SK-N-SH (cell line): ENCODE measurements around the gene KRT37.

Source experiments
- FOXM1 ChIP-seq: IDR thresholded peaks from 2 replicates; pipeline ENCODE4 v1.4.0; 2012; ENCODE audit warnings: low read depth, mild to moderate bottlenecking
- NFIC ChIP-seq: IDR thresholded peaks from 2 replicates; pipeline ENCODE4 v1.4.0; 2012; ENCODE audit warnings: borderline replicate concordance
- RCOR1 ChIP-seq: fragments of 150-350 bp; IDR thresholded peaks from 2 replicates; pipeline ENCODE4 v1.6.1; 2017; ENCODE audit warnings: antibody characterized with exemption, low read length
- TAF1 ChIP-seq: IDR thresholded peaks from 2 replicates; pipeline ENCODE4 v1.6.1; 2012; ENCODE audit warnings: low read depth, mild to moderate bottlenecking, low read length, moderate library complexity, borderline replicate concordance
- TCF12 ChIP-seq: IDR thresholded peaks from 2 replicates; pipeline ENCODE4 v1.4.0; 2012
- TF ChIP-seq, protein P1 (sequence below): IDR thresholded peaks from 2 replicates; pipeline ENCODE4 v1.6.1; 2012; ENCODE audit warnings: mild to moderate bottlenecking, low read depth, low read length, moderate library complexity
- TF ChIP-seq, protein P2 (sequence below): fragments of 200-600 bp; sonication (generic); IDR thresholded peaks from 2 replicates; pipeline ENCODE4 v1.6.1; 2017; ENCODE audit warnings: antibody characterized with exemption, mild to moderate bottlenecking, moderate library complexity
- TF ChIP-seq, protein P3 (sequence below): IDR thresholded peaks from 2 replicates; pipeline ENCODE4 v1.4.0; 2012; ENCODE audit warnings: low read depth
- TF ChIP-seq, protein P4 (sequence below): fragments of 150-350 bp; IDR thresholded peaks from 2 replicates; pipeline ENCODE4 v1.6.1; 2017; ENCODE audit warnings: antibody characterized with exemption, low read length, low read depth, borderline replicate concordance

DNA sequence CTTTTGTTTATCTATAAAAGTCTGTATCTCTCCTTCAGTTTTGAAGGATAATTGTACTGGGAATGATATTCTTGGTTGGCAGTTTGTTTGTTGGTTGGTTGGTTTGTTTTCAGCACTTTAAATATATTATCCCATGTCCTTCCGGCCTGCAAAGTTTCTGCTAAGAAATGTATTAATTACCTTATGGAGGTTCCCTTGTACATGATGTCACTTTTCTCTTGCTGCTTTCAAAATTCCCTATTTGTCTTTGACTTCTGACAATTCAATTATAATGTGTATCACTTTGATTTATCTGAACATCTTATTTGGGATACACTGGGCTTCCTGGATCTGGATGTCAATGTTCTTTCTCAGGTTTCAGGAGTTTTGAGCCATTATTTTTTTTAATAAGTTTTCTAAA lies 38.2 kb downstream of the KRT37 start:
- TF ChIP-seq, protein P1, sequence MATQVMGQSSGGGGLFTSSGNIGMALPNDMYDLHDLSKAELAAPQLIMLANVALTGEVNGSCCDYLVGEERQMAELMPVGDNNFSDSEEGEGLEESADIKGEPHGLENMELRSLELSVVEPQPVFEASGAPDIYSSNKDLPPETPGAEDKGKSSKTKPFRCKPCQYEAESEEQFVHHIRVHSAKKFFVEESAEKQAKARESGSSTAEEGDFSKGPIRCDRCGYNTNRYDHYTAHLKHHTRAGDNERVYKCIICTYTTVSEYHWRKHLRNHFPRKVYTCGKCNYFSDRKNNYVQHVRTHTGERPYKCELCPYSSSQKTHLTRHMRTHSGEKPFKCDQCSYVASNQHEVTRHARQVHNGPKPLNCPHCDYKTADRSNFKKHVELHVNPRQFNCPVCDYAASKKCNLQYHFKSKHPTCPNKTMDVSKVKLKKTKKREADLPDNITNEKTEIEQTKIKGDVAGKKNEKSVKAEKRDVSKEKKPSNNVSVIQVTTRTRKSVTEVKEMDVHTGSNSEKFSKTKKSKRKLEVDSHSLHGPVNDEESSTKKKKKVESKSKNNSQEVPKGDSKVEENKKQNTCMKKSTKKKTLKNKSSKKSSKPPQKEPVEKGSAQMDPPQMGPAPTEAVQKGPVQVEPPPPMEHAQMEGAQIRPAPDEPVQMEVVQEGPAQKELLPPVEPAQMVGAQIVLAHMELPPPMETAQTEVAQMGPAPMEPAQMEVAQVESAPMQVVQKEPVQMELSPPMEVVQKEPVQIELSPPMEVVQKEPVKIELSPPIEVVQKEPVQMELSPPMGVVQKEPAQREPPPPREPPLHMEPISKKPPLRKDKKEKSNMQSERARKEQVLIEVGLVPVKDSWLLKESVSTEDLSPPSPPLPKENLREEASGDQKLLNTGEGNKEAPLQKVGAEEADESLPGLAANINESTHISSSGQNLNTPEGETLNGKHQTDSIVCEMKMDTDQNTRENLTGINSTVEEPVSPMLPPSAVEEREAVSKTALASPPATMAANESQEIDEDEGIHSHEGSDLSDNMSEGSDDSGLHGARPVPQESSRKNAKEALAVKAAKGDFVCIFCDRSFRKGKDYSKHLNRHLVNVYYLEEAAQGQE: no peak
- TF ChIP-seq TAF1 (no peak), TCF12 (no peak), RCOR1 (no peak), NFIC (no peak), FOXM1 (no peak)
- TF ChIP-seq, protein P2, sequence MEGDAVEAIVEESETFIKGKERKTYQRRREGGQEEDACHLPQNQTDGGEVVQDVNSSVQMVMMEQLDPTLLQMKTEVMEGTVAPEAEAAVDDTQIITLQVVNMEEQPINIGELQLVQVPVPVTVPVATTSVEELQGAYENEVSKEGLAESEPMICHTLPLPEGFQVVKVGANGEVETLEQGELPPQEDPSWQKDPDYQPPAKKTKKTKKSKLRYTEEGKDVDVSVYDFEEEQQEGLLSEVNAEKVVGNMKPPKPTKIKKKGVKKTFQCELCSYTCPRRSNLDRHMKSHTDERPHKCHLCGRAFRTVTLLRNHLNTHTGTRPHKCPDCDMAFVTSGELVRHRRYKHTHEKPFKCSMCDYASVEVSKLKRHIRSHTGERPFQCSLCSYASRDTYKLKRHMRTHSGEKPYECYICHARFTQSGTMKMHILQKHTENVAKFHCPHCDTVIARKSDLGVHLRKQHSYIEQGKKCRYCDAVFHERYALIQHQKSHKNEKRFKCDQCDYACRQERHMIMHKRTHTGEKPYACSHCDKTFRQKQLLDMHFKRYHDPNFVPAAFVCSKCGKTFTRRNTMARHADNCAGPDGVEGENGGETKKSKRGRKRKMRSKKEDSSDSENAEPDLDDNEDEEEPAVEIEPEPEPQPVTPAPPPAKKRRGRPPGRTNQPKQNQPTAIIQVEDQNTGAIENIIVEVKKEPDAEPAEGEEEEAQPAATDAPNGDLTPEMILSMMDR: no peak
- TF ChIP-seq, protein P3, sequence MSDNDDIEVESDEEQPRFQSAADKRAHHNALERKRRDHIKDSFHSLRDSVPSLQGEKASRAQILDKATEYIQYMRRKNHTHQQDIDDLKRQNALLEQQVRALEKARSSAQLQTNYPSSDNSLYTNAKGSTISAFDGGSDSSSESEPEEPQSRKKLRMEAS: no peak
- TF ChIP-seq, protein P4, sequence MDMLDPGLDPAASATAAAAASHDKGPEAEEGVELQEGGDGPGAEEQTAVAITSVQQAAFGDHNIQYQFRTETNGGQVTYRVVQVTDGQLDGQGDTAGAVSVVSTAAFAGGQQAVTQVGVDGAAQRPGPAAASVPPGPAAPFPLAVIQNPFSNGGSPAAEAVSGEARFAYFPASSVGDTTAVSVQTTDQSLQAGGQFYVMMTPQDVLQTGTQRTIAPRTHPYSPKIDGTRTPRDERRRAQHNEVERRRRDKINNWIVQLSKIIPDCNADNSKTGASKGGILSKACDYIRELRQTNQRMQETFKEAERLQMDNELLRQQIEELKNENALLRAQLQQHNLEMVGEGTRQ: no peak
